ENCODE measurements around the gene RIC8A. TPM values are rescaled to one million over a fixed set of nuclear protein-coding genes. Genes with fewer than 3 reads are reported as not detected.

RIC8A gene
- total and polyA plus RNA-seq, 3 donors from 2014 or later = 104 to 132 (median 108) TPM

DNA sequence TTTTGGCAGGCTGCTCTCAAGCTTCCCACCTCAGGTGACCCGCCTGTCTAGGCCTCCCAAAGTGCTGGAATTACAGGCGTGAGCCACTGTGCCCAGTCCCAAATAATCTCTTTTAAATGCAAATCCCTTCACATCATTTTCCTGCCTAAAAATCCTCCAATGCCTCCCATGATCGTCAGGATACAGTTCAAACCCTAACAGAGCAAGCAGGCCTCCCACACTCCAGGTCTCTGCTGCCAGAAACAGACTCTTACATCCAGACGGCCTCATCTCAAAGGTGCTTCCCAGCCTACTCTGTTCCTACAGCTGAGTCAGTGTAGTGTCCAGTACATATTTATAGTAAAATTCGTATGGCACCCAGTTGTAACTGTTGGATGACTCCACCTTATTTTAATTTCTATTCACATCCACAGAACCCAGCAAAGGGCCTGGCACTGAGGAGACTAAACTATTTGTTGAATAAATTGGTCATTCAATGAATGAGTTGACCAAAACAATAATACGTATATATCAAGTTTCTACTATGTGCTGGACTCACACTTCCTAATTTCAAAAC lies 20.4 kb downstream of the RIC8A start:
- intact Hi-C loops (cut with DNase I; ENCODE audit: low total_unique reads) = no loop called here

DNA sequence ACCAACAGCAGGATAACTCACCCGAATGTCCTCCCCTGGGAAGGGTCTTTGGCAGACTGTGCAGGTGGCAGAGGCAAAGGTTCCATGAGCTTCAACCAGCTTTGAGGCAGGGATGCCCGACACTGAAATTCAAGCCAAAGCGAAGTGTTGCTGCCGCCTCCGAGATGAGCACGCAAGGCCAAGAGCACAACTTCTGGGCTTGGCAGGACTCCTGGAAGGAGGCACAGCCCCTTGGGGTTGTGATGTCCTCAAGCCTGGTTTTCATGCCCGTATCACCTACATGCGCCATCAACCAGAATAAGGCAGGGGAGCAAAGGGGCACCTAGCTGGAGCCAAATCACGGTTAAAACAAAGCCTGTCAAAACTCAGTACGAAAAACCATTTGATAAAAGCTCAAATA lies 22.9 kb downstream of the RIC8A start:
- peaks cover 5% of the 10 kb centered on the region for H3K4me1 ChIP-seq
- no peak overlapping the region for H3K27ac ChIP-seq
- intact Hi-C loops (cut with DNase I; ENCODE audit: low total_unique reads) = no loop called here
- H3K27me3 ChIP-seq = no peaks in the 10 kb centered on the region
- DNase-seq = no peak
- no peaks in the 10 kb centered on the region for H3K36me3 ChIP-seq (ENCODE audit: low read depth, missing control alignments)
- no peaks in the 10 kb centered on the region for H3K9me3 ChIP-seq
- 96% methylated on average over 10 of the region's 10 CpGs for WGBS, 2 donors
- no peak for TF ChIP-seq POLR2A (IDR thresholded peaks at IDR 0.05)
- TF ChIP-seq, protein P1, sequence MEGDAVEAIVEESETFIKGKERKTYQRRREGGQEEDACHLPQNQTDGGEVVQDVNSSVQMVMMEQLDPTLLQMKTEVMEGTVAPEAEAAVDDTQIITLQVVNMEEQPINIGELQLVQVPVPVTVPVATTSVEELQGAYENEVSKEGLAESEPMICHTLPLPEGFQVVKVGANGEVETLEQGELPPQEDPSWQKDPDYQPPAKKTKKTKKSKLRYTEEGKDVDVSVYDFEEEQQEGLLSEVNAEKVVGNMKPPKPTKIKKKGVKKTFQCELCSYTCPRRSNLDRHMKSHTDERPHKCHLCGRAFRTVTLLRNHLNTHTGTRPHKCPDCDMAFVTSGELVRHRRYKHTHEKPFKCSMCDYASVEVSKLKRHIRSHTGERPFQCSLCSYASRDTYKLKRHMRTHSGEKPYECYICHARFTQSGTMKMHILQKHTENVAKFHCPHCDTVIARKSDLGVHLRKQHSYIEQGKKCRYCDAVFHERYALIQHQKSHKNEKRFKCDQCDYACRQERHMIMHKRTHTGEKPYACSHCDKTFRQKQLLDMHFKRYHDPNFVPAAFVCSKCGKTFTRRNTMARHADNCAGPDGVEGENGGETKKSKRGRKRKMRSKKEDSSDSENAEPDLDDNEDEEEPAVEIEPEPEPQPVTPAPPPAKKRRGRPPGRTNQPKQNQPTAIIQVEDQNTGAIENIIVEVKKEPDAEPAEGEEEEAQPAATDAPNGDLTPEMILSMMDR (IDR thresholded peaks at IDR 0.05) = no peak
- H3K4me3 ChIP-seq = no peak overlapping the region

More for the DNA sequence above, 20.4 kb downstream of the RIC8A start:
- no peaks in the 10 kb centered on the region for H3K4me1 ChIP-seq
- no peaks in the 10 kb centered on the region for H3K36me3 ChIP-seq (ENCODE audit: low read depth, missing control alignments)
- no peaks in the 10 kb centered on the region for H3K9me3 ChIP-seq
- no peak overlapping the region for H3K27ac ChIP-seq
- WGBS, 2 donors = 84 to 89% methylated on average over 6 of the region's 6 CpGs
- H3K4me3 ChIP-seq = no peak overlapping the region
- DNase-seq = no peak
- TF ChIP-seq, protein P1 (IDR thresholded peaks at IDR 0.05) = no peak
- TF ChIP-seq POLR2A (IDR thresholded peaks at IDR 0.05) = no peak
- H3K27me3 ChIP-seq = no peaks in the 10 kb centered on the region

- no peak for DNase-seq
- Histone ChIP-seq H3K9me3 (no peaks in the 10 kb centered on the region), H3K27me3 (no peaks in the 10 kb centered on the region), H3K4me1 (peaks cover 13% of the 10 kb centered on the region), H3K27ac (no peak overlapping the region), H3K36me3 (ENCODE audit: low read depth, missing control alignments) (no peaks in the 10 kb centered on the region), H3K4me3 (no peak overlapping the region)
- TF ChIP-seq, protein P1 (IDR thresholded peaks at IDR 0.05) = no peak
- TF ChIP-seq POLR2A (IDR thresholded peaks at IDR 0.05) = no peak
- 82 to 84% methylated on average over 20 of the region's 20 CpGs for WGBS, 2 donors
- intact Hi-C loops (cut with DNase I; ENCODE audit: low total_unique reads) = no loop called here
Measured at GRCh38 chr11:232783-233565, 25.5 kb downstream of the RIC8A start.

DNA sequence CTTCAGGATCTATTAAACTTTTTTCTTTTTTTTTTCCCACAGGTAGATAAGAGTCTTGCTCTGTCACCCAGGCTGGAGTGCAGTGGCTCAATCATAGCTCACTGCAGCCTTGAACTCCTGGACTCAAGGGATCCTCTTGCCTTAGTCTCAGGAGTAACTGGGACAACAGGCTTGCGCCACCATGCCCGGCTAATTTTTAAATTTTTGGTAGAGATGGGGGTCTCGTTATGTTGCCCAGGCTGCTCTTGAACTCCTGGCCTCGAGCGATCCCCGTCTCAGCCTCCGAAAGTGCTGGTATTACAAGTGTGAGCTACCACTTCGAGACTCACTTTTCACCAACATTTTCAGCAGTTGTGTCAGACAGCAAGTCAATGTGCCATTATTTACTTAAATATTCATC lies 27.7 kb downstream of the RIC8A start:
- Histone ChIP-seq H3K4me3 (peak overlapping the region; percentile 95 to 99), H3K4me1 (peaks cover 16% of the 10 kb centered on the region), H3K36me3 (ENCODE audit: low read depth, missing control alignments) (no peaks in the 10 kb centered on the region), H3K27ac (peak overlapping the region in 1 of 2 donors; percentile 86), H3K9me3 (no peaks in the 10 kb centered on the region), H3K27me3 (no peaks in the 10 kb centered on the region)
- TF ChIP-seq, protein P1 (IDR thresholded peaks at IDR 0.05) = no peak
- TF ChIP-seq POLR2A (IDR thresholded peaks at IDR 0.05) = no peak
- 62 to 63% methylated on average over 8 of the region's 8 CpGs for WGBS, 2 donors
- intact Hi-C loops (cut with DNase I; ENCODE audit: low total_unique reads) = no loop called here
- no peak for DNase-seq
